C1 segment of cervical spinal cord (tissue), 14 donors: ENCODE data around the gene DNAJA2.

Source experiments
- DNase-seq, 14 donors: peaks; one replicate each; lab custom pipeline; 2025; lab: John Stamatoyannopoulos, UW

Gene DNAJA2

GRCh38 chr16:46927273-46927672 is 46.2 kb downstream of the DNAJA2 start:
- peak in 3 of 14 donors; percentile 27 to 43 (median 27) for DNase-seq

DNA sequence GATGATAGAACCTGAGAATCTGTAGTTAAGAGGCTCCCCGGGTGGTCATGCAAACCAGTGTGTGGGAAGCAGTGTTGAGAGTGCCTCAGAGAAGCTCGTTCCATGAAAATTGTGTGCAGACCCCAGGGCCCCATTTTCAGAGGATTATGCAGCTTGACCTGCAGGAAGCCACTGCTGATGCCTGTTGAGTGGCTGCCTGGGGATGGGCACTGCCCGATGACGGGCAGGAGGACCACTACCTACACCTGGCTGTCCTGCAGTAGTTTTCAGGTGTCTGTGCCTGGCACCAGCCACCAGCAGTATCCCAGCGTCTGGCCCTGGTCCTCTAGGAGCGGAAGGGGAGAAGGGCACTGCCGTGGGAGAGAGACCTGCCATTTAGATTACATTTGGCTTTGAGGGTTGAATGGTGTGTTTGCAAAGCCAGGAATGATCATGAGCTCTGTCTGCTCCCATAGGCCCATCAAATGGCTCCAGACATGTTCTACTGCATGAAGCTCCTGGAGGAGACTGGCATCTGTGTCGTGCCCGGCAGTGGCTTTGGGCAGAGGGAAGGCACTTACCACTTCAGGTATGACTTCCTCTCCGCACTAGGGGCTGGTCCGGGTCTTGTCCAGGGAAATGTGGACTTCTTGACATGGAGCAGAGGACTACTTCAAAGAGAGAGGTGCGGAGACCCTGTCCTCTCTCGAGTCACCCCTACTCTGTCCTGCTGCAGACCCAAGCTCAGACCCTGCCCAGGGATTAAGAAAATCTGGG is 46.8 kb downstream of the DNAJA2 start:
- DNase-seq: no peak

GRCh38 chr16:46924402-46924801 is 49.1 kb downstream of the DNAJA2 start:
- no peak for DNase-seq

- DNase-seq: no peak
Measured at GRCh38 chr16:46923513-46924295, 49.8 kb downstream of the DNAJA2 start.

DNA sequence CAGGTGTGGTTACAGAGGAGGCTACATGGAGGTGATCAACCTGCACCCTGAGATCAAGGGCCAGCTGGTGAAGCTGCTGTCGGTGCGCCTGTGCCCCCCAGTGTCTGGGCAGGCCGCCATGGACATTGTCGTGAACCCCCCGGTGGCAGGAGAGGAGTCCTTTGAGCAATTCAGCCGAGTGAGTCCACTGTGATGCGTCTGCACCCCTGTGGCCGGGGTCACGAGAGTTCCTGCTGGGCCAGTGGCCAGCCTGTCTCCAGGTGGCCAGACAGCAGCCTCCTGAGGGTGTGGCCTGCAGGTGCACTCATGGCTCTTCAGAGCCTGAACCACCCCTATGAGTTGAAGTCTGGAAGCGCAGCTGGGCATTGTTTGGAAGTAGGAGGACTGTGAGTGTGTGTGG is 51.2 kb downstream of the DNAJA2 start:
- no peak for DNase-seq

DNA sequence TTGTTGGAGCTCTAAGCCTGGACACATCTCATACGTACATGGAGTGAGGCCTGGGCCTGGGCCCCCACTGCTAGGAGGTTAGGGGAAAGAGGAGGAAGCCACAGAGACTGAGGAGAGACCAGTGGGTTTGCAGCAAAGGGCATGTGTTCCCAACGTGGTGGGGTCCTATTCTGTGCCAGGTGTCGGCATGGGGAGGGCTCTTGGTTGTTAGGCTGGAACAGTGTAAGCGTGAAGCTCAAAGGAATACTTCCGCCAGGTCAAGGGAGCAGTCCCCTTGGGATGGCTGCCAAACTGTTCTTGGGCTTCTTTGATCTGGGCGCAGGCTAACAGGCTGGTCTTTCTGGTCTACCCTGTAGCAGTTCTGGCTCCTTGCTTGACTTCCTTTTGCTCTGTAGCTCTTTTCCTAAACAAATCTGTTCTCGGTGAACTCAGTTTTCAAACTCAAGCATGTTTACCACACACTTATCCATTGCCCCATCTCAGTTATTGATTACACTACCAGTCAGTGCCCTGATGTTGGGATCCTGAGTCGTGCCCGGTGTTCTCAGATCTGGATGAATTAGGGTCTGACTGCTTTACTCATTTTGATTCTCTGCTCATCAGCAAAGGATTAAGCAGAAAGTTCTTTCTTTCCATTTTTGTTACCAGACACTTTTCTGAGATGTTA is 52.9 kb downstream of the DNAJA2 start:
- DNase-seq: peak in 2 of 14 donors; percentile 15 to 35

GRCh38 chr16:46918905-46919792 is 54.3 kb downstream of the DNAJA2 start:
- DNase-seq: peak in 2 of 14 donors; percentile 34 to 50

- no peak for DNase-seq
Measured at GRCh38 chr16:46918400-46918799, 55.1 kb downstream of the DNAJA2 start.

GRCh38 chr16:46916980-46917379 is 56.5 kb downstream of the DNAJA2 start:
- DNase-seq: no peak

DNA sequence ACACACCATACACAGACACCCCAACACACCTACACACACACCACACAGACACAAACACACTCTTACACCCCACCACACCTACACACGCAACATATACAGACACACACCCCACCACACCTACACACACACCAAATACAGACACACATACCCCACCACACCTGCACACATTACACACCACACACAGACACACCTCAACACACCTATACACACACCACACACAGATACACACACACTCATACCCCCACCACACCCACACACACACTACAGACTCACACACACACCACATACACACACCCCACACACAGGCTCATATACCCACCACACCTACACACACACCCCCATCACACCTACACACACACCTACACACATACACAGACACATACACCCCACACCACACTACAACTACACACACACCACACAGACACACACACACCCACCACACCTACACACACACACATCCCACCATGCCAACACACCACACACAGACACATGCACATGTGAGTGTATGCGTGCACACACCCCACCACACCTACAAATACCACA is 57.9 kb downstream of the DNAJA2 start:
- DNase-seq: no peak

DNA sequence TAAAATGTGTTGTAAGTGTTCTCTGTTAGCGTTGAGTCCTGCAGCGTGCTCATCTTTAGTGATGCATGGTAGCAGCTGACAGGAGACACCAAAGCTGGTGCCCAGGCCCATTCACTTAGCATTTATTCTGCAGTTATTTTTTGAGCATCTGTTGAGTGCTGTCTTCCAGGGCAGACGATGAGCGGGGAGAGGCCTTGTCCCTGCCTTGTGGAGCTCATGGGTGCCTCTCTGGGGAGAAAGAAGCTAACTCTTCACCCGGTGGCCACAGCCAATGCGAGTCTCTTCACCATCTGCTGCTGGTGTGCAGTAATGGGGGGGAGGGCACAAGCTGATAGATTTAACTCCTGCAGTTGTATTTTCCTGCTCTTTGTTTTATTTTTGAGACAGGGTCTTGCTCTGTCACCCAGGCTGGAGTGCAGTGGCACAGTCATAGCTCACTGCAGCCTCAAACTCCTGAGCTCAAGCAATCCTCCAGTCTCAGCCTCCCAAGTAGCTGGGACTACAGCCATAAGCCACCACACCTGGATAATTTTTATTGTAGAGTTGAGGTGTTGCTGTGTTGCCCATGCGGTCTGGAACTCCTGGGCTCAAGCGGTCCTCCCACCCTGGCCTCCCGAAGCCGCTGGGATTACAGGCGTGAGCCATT is 58.8 kb downstream of the DNAJA2 start:
- DNase-seq: no peak

DNA sequence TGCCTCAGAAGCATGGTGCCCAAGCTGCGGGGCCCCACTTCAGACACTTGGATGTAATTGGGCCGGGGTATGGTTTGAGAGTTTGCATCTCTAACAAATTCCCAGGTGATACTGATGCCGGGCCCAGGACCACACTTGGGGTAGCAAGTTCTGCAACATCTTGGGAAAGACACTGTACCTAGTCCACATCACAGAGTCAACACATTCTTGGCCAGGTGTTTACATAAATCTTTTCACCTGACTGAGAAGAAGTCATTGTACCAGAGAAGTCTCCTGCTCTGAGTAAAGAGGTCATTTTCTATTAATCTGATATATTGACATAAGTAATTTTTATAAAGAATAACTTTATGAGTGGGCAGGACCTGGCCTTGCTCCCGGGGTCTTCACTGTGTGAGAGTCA is 61.8 kb downstream of the DNAJA2 start:
- DNase-seq: no peak

GRCh38 chr16:46911038-46911437 is 62.4 kb downstream of the DNAJA2 start:
- peak in 8 of 14 donors; percentile 14 to 53 (median 38) for DNase-seq

DNA sequence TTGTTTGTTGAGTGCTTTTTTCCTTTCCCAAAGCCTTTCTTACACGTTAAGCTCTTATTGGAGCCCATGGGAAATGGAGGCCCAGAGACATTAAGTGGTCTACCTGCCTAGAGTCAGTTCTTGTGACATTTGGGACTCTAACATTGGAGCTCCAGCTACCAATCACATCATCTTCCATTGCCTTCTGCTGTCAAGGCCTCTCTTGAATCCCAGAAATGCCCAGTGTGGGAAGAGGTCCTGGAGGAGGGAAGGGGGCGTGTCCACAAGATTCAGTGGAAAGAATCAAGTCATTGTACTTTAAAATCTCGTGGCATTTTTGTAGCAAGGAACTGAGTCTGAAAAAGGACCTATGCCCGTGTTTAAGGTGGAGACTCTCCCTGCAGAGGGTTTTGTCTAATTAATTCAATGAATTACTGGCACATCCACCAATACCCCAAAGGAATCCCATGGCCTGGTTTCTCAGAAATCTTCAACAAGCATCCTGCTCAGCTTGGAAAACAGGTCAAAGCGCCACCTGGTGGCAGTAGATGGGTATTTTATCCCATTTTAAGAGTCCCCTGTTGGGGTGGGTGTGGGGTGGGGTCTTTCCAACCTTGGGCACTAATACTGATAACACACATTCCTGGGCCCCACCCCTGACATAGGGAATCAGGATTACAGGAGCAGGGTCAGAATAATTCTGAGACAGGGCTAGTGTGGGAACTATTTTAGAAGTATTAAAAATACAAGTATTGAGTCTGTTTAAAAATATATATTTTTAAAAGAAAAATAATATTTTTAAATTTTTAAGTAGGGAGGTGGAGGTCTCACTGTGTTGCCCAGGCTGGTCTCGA is 64.7 kb downstream of the DNAJA2 start:
- peak in 10 of 14 donors; percentile 22 to 70 (median 45) for DNase-seq

GRCh38 chr16:46907061-46907774 is 66.3 kb downstream of the DNAJA2 start:
- DNase-seq: peak in 1 of 14 donors; percentile 44

- DNase-seq: no peak
Measured at GRCh38 chr16:46906360-46907060, 67.0 kb downstream of the DNAJA2 start.
